Renal pelvis (tissue), 4 donors: ENCODE measurements around the gene EHD4. TPM values are rescaled to one million over a fixed set of nuclear protein-coding genes. Genes with fewer than 3 reads are reported as not detected.

Source experiments
- DNase-seq: peaks from one replicate; pipeline ENCODE4 v3.0.0-alpha.2; 2013
- polyA plus RNA-seq, 3 donors: library from polyadenylated mRNA; unstranded; fragments of 120-200 nt; gene quantifications; one replicate each; pipeline ENCODE4 v1.2.1, GENCODE V29; 2013; ENCODE audit not compliant: insufficient read length in 3 of 3

The EHD4 gene
- polyA plus RNA-seq, 3 donors, result 16.8 to 18.7 (median 17.5) TPM

- DNase-seq, result no peak
Observed at GRCh38 chr15:41861736-41862356, 110.5 kb downstream of the EHD4 start.

- no peak for DNase-seq
Observed at GRCh38 chr15:41860049-41860828, 112.1 kb downstream of the EHD4 start.

- no peak for DNase-seq
Observed at GRCh38 chr15:41858756-41859155, 113.6 kb downstream of the EHD4 start.

GRCh38 chr15:41857316-41857715 lies 115.0 kb downstream of the EHD4 start:
- DNase-seq, result no peak

- DNase-seq, result no peak
Observed at GRCh38 chr15:41856716-41857115, 115.6 kb downstream of the EHD4 start.

- DNase-seq, result no peak
Observed at GRCh38 chr15:41856262-41856661, 116.1 kb downstream of the EHD4 start.

- peak; percentile 62 for DNase-seq
Observed at GRCh38 chr15:41855261-41855961, 116.9 kb downstream of the EHD4 start.

GRCh38 chr15:41854443-41854842 lies 117.9 kb downstream of the EHD4 start:
- no peak for DNase-seq

- no peak for DNase-seq
Observed at GRCh38 chr15:41853831-41854230, 118.5 kb downstream of the EHD4 start.

- no peak for DNase-seq
Observed at GRCh38 chr15:41852736-41853590, 119.4 kb downstream of the EHD4 start.

- no peak for DNase-seq
Observed at GRCh38 chr15:41851755-41852370, 120.5 kb downstream of the EHD4 start.

- DNase-seq, result no peak
Observed at GRCh38 chr15:41851167-41851523, 121.2 kb downstream of the EHD4 start.

- DNase-seq, result no peak
Observed at GRCh38 chr15:41850482-41851166, 121.7 kb downstream of the EHD4 start.

- no peak for DNase-seq
Observed at GRCh38 chr15:41849861-41850260, 122.5 kb downstream of the EHD4 start.

- DNase-seq, result no peak
Observed at GRCh38 chr15:41849204-41849603, 123.2 kb downstream of the EHD4 start.

GRCh38 chr15:41848631-41849030 lies 123.7 kb downstream of the EHD4 start:
- no peak for DNase-seq

- no peak for DNase-seq
Observed at GRCh38 chr15:41847981-41848380, 124.4 kb downstream of the EHD4 start.

- no peak for DNase-seq
Observed at GRCh38 chr15:41847206-41847605, 125.2 kb downstream of the EHD4 start.
